Rectal smooth muscle tissue (tissue), 1 donor: ENCODE data around the gene MACROD1.
A peak's percentile ranks its signal among the peaks of the same experiment; 100 is the strongest.
"Not testable (repeated sequence)": the region's sequence is repeated elsewhere in the genome, so short reads cannot be mapped to it uniquely, and the experiment has no call there.

ENCODE experiments used
- H3K27ac ChIP-seq: one replicate; pipeline ENCODE4 v1.7.0; 2013; ENCODE audit warnings: low read depth, low read length, inconsistent platforms
- H3K27me3 ChIP-seq: one replicate; pipeline ENCODE4 v1.7.0; 2013; ENCODE audit warnings: low read length; ENCODE audit not compliant: control insufficient read depth, insufficient read depth
- H3K36me3 ChIP-seq: one replicate; pipeline ENCODE4 v1.7.0; 2013; ENCODE audit warnings: low read length; ENCODE audit not compliant: control insufficient read depth, insufficient read depth
- H3K4me1 ChIP-seq: one replicate; pipeline ENCODE4 v1.7.0; 2013; ENCODE audit warnings: low read length; ENCODE audit not compliant: control insufficient read depth, insufficient read depth
- H3K4me3 ChIP-seq: one replicate; pipeline ENCODE4 v1.7.0; 2013; ENCODE audit warnings: low read length
- H3K9ac ChIP-seq: one replicate; pipeline ENCODE4 v1.7.0; 2013; ENCODE audit warnings: low read length

The MACROD1 gene

DNA sequence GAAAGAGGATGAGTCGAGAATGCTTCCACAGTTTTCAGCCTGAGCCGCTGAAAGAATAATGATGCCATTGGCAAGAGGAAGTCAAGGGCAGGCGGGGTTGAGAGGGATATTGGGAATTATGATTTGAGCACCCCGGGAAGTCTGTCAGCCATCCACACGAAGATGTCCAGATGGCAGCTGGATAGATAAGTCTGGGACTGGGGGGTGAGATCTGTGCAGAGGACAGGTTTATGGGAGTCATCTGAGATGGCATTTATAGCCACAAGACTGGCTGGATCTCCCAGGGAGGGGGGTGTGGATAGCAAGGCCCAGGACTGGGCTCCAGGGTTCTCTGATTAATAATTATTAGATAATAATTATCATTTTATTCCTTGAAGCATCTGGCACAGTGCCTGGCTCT is 15.0 kb upstream of the MACROD1 start:
- H3K9ac ChIP-seq = no peak overlapping the region

GRCh38 chr11:64178951-64179639 is 13.2 kb upstream of the MACROD1 start:
- H3K27me3 ChIP-seq = no peaks in the 10 kb centered on the region
- no peaks in the 10 kb centered on the region for H3K36me3 ChIP-seq
- no peak overlapping the region for H3K4me3 ChIP-seq
- peaks cover 22% of the 10 kb centered on the region for H3K4me1 ChIP-seq
- H3K9ac ChIP-seq = no peak overlapping the region
- H3K27ac ChIP-seq = no peak overlapping the region

More for the DNA sequence above, 15.0 kb upstream of the MACROD1 start:
- Histone ChIP-seq H3K27me3 (peaks cover 1% of the 10 kb centered on the region), H3K4me3 (no peak overlapping the region), H3K4me1 (peaks cover 25% of the 10 kb centered on the region), H3K27ac (peak overlapping the region; percentile 83), H3K36me3 (no peaks in the 10 kb centered on the region)

DNA sequence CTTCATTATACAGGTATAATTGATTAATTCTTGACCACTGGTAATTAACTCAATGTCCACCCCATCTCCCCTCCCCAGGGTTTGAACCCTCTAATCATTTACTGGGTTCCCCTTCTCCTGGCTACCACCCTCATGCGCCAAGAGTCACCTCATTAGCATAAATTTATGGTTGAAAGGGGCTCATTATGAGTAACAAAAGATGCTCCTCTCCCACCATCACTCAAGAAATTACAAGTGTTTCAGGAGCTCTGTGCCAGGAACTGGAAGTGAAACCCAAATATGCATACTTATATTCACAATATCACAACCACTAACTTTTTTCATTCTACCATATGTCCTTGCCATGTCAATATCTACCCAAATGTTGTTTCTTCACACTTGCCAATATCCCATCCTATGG is 12.3 kb upstream of the MACROD1 start:
- Histone ChIP-seq H3K9ac (no peak overlapping the region), H3K27ac (no peak overlapping the region), H3K36me3 (no peaks in the 10 kb centered on the region), H3K27me3 (no peaks in the 10 kb centered on the region), H3K4me1 (peaks cover 16% of the 10 kb centered on the region), H3K4me3 (no peak overlapping the region)

- Histone ChIP-seq H3K27ac (no peak overlapping the region), H3K4me1 (peaks cover 13% of the 10 kb centered on the region), H3K27me3 (no peaks in the 10 kb centered on the region), H3K4me3 (no peak overlapping the region), H3K36me3 (no peaks in the 10 kb centered on the region), H3K9ac (no peak overlapping the region)
Measured at GRCh38 chr11:64176751-64177150, 10.8 kb upstream of the MACROD1 start.

DNA sequence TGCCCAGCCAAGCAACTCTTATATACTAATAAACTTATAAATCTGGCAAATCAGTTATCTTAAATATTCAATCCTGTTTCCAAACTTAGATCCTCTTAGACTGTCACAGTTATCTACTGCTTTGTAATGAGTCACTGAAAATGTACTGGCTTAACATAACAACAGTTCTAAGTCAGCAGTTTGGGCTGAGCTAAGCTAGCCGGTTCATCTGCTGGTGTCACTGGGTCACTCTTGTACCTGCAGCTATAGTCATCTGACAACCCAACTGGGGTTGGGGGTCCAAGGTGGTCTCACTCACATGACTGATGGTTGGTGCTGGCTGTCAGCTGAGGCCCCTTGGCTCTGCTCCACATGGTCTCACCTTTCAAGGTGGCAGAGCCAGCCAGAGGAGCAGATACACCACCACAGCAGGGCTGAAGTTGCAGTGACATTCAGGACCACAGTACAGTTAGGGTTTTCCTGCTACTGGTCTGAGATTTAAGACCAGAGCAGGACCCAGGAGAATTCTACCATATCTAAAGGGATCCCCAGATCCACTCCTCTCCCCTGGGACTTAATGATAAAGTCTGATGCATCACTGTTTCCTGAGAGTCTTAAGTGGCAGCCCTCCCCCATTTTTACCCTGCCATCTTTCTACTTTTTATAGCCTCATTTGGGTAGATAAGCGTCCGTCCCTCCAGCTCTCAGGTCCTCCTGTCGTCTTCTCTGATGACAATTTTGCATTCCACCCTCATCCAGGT is 7.9 kb upstream of the MACROD1 start:
- Histone ChIP-seq H3K4me1 (no peaks in the 10 kb centered on the region), H3K27me3 (no peaks in the 10 kb centered on the region), H3K36me3 (no peaks in the 10 kb centered on the region), H3K9ac (no peak overlapping the region), H3K4me3 (no peak overlapping the region), H3K27ac (no peak overlapping the region)

DNA sequence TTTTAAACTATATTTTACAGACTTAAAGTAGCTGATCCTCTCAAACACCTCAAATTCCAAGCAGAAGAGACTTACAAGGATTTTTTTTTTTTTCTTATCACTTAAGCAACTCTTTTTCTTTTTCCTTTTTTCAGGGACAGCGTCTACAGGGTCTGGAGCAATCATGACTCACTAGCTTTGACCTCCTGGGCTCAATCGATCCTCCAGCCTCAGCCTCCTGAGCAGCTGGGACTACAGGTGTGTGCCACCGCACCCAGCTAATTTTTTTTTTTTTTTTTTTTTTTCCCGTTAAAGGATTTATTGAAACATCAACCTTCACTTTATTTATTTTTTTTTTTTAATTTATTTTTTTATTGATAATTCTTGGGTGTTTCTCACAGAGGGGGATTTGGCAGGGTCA is 4.5 kb upstream of the MACROD1 start:
- Histone ChIP-seq H3K36me3 (no peaks in the 10 kb centered on the region), H3K4me3 (no peak overlapping the region), H3K9ac (no peak overlapping the region), H3K4me1 (no peaks in the 10 kb centered on the region), H3K27me3 (no peaks in the 10 kb centered on the region), H3K27ac (no peak overlapping the region)

- Histone ChIP-seq H3K27ac (peak overlapping the region; percentile 45), H3K4me3 (peak overlapping the region; percentile 80), H3K27me3 (no peaks in the 10 kb centered on the region), H3K4me1 (peaks cover 3% of the 10 kb centered on the region), H3K36me3 (no peaks in the 10 kb centered on the region), H3K9ac (peak overlapping the region; percentile 30)
Measured at GRCh38 chr11:64165481-64165841, 452 bp downstream of the MACROD1 start.

DNA sequence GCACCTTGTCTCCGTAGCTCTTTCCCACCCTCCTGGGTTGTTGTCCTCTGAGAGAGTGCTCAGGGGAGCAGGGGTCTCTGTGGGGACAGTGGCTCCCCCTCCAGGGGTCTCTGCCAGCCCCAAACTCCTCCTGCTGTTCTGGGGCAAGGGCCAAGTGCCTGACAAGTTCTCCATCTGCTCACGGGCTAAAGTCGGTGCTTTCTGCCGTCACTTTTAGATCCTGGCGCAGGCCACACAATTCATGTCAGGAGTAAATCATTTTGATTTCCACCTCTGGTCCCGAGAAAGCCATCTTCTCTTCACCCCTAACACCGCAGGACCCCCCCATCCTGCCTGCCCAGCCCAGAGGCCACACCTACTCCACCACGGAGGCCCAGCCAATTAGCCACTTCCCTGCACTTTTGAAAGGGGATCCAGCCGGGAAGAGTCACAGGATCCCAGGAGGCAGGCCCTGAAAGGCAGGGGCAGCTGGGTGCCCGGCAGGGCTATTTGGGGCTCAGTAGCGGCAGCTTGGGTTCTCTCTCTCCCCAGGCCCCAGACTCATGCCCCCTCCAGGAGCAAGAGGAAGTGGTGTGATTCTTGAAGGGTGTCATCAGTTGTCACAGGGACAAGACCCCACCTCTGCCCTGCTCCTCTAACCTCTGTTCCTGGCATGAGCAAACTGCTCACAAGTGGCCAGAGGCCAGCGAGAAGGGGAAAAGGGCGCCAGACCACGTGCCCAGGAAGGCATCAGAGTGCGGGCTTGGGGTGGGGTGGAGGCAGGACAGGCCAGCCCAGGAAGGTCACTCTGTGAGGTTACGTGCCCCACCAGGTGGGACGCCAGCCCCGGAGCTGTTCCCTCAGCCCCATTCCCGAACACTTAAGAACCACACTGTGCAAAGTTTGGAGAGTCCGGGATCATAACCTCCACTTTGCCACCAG is 1.3 kb downstream of the MACROD1 start:
- Histone ChIP-seq H3K9ac (peak overlapping the region; percentile 30), H3K36me3 (no peaks in the 10 kb centered on the region), H3K4me3 (peak overlapping the region; percentile 80), H3K4me1 (peaks cover 3% of the 10 kb centered on the region), H3K27ac (peak overlapping the region; percentile 45), H3K27me3 (no peaks in the 10 kb centered on the region)

GRCh38 chr11:64163951-64164350 is 2.0 kb downstream of the MACROD1 start:
- no peaks in the 10 kb centered on the region for H3K36me3 ChIP-seq
- no peaks in the 10 kb centered on the region for H3K27me3 ChIP-seq
- no peak overlapping the region for H3K9ac ChIP-seq
- no peak overlapping the region for H3K27ac ChIP-seq
- H3K4me1 ChIP-seq = peaks cover 3% of the 10 kb centered on the region
- H3K4me3 ChIP-seq = no peak overlapping the region

GRCh38 chr11:64162769-64163168 is 3.1 kb downstream of the MACROD1 start:
- not testable (repeated sequence) for H3K27ac ChIP-seq, H3K27me3 ChIP-seq, H3K4me1 ChIP-seq, H3K36me3 ChIP-seq, H3K9ac ChIP-seq, H3K4me3 ChIP-seq

- Histone ChIP-seq H3K27me3 (no peaks in the 10 kb centered on the region), H3K9ac (no peak overlapping the region), H3K27ac (no peak overlapping the region), H3K4me1 (peaks cover 3% of the 10 kb centered on the region), H3K36me3 (no peaks in the 10 kb centered on the region), H3K4me3 (no peak overlapping the region)
Measured at GRCh38 chr11:64161037-64161436, 4.9 kb downstream of the MACROD1 start.

GRCh38 chr11:64157631-64158394 is 8.1 kb downstream of the MACROD1 start:
- Histone ChIP-seq H3K4me3 (no peak overlapping the region), H3K27me3 (no peaks in the 10 kb centered on the region), H3K27ac (no peak overlapping the region), H3K36me3 (no peaks in the 10 kb centered on the region), H3K9ac (no peak overlapping the region), H3K4me1 (no peaks in the 10 kb centered on the region)
